HEK293 (cell line): ENCODE results near the gene TLX3.
A peak's percentile ranks its signal among the peaks of the same experiment; 100 is the strongest.

ENCODE experiments used
- CTCF ChIA-PET: fragments of 350-600 bp; formaldehyde crosslinking; extraction: SDS; loops from one replicate; lab custom pipeline; 2021; ENCODE audit warnings: antibody characterized with exemption; lab: Yijun Ruan, JAX
- POLR2A ChIA-PET: fragments of 300-600 bp; formaldehyde crosslinking; extraction: SDS; loops from one replicate; lab custom pipeline; 2020; ENCODE audit warnings: antibody characterized with exemption, inconsistent platforms; lab: Yijun Ruan, JAX
- H3K27ac ChIP-seq: fragments of 200-500 bp; sonication (Bioruptor generic); 2 replicates; pipeline ENCODE4 v1.5.1; 2014; ENCODE audit warnings: low read depth, low read length, control low read depth, inconsistent platforms; ENCODE audit errors: extremely low read depth
- H3K36me3 ChIP-seq, 2 experiments: fragments of 200-500 bp in 1 of 2; sonication (Bioruptor generic) in 1 of 2; 1 replicate in 1 of 2; 2 replicates in 1 of 2; pipeline ENCODE4 v1.5.1; 2014 to 2017; ENCODE audit warnings: inconsistent platforms in 2 of 2, low read length in 2 of 2; ENCODE audit not compliant: control insufficient read depth in 2 of 2, insufficient read depth in 1 of 2
- H3K4me1 ChIP-seq: fragments of 200-500 bp; sonication (Bioruptor generic); 2 replicates; pipeline ENCODE4 v1.5.1; 2014; ENCODE audit warnings: mild to moderate bottlenecking, low read length, inconsistent platforms; ENCODE audit not compliant: control insufficient read depth, insufficient read depth
- H3K4me3 ChIP-seq: 2 replicates; pipeline ENCODE4 v1.5.1; 2011; ENCODE audit warnings: low read depth, mild to moderate bottlenecking, control low read depth, low read length, moderate library complexity
- H3K9me3 ChIP-seq: fragments of 200-500 bp; sonication (Bioruptor generic); 2 replicates; pipeline ENCODE4 v1.5.1; 2014; ENCODE audit warnings: low read depth, low read length, inconsistent platforms; ENCODE audit not compliant: control insufficient read depth, insufficient read depth
- GLI4 ChIP-seq: fragments of 450-650 bp; formaldehyde crosslinking; IDR thresholded peaks from 2 replicates; pipeline ENCODE4 v1.5.1; 2016; ENCODE audit warnings: missing biosample characterization, missing genetic modification characterization
- GLIS2 ChIP-seq: fragments of 450-650 bp; formaldehyde crosslinking; IDR thresholded peaks from 2 replicates; pipeline ENCODE4 v1.5.1; 2016; ENCODE audit warnings: missing biosample characterization, missing genetic modification characterization
- OSR2 ChIP-seq: fragments of 450-650 bp; formaldehyde crosslinking; IDR thresholded peaks from 2 replicates; pipeline ENCODE4 v1.5.1; 2016; ENCODE audit warnings: missing biosample characterization, missing genetic modification characterization
- SCRT2 ChIP-seq: fragments of 450-650 bp; formaldehyde crosslinking; IDR thresholded peaks from 2 replicates; pipeline ENCODE4 v1.5.1; 2016; ENCODE audit warnings: missing biosample characterization, missing genetic modification characterization
- ZBTB10 ChIP-seq: fragments of 450-650 bp; formaldehyde crosslinking; IDR thresholded peaks from 2 replicates; pipeline ENCODE4 v1.5.1; 2016; ENCODE audit warnings: missing biosample characterization, missing genetic modification characterization
- ZNF138 ChIP-seq: fragments of 450-650 bp; formaldehyde crosslinking; IDR thresholded peaks from 2 replicates; pipeline ENCODE4 v1.5.1; 2016; ENCODE audit warnings: missing biosample characterization, missing genetic modification characterization, borderline replicate concordance
- ZNF146 ChIP-seq: fragments of 450-650 bp; formaldehyde crosslinking; IDR thresholded peaks from 2 replicates; pipeline ENCODE4 v1.5.1; 2016; ENCODE audit warnings: missing biosample characterization, missing genetic modification characterization
- ZNF2 ChIP-seq: fragments of 450-650 bp; formaldehyde crosslinking; IDR thresholded peaks from 2 replicates; pipeline ENCODE4 v1.5.1; 2016; ENCODE audit warnings: missing biosample characterization, missing genetic modification characterization
- ZNF239 ChIP-seq: fragments of 450-650 bp; formaldehyde crosslinking; IDR thresholded peaks from 2 replicates; pipeline ENCODE4 v1.5.1; 2016; ENCODE audit warnings: missing biosample characterization, missing genetic modification characterization
- ZNF394 ChIP-seq: fragments of 450-650 bp; formaldehyde crosslinking; IDR thresholded peaks from 2 replicates; pipeline ENCODE4 v1.5.1; 2016; ENCODE audit warnings: missing biosample characterization, missing genetic modification characterization, mild to moderate bottlenecking, moderate library complexity, borderline replicate concordance
- ZNF639 ChIP-seq: fragments of 450-650 bp; formaldehyde crosslinking; IDR thresholded peaks from 2 replicates; pipeline ENCODE4 v1.5.1; 2016; ENCODE audit warnings: missing biosample characterization, missing genetic modification characterization
- ZNF654 ChIP-seq: fragments of 450-650 bp; formaldehyde crosslinking; IDR thresholded peaks from 2 replicates; pipeline ENCODE4 v1.5.1; 2016; ENCODE audit warnings: low read depth, missing biosample characterization, missing genetic modification characterization
- ZNF660 ChIP-seq: fragments of 450-650 bp; IDR thresholded peaks from 2 replicates; pipeline ENCODE4 v1.5.1; 2018; ENCODE audit warnings: missing biosample characterization, mild to moderate bottlenecking, missing genetic modification characterization
- ZNF707 ChIP-seq: fragments of 450-650 bp; formaldehyde crosslinking; IDR thresholded peaks from 2 replicates; pipeline ENCODE4 v1.5.1; 2016; ENCODE audit warnings: missing biosample characterization, missing genetic modification characterization
- ZNF785 ChIP-seq: fragments of 450-650 bp; formaldehyde crosslinking; IDR thresholded peaks from 2 replicates; pipeline ENCODE4 v1.5.1; 2016; ENCODE audit warnings: missing biosample characterization, missing genetic modification characterization
- TF ChIP-seq, protein P1 (sequence below): fragments of 450-650 bp; formaldehyde crosslinking; IDR thresholded peaks from 2 replicates; pipeline ENCODE4 v1.5.1; 2016; ENCODE audit warnings: missing biosample characterization, missing genetic modification characterization, low read depth
- TF ChIP-seq, protein P2 (sequence below): fragments of 450-650 bp; formaldehyde crosslinking; optimal IDR thresholded peaks from 2 replicates; pipeline ENCODE3; 2016; ENCODE audit warnings: missing biosample characterization, mild to moderate bottlenecking, missing genetic modification characterization
- TF ChIP-seq, protein P3 (sequence below): fragments of 450-650 bp; formaldehyde crosslinking; IDR thresholded peaks from 2 replicates; pipeline ENCODE4 v1.5.1; 2017; ENCODE audit warnings: missing biosample characterization, mild to moderate bottlenecking, missing genetic modification characterization, moderate library complexity
- TF ChIP-seq, protein P4 (sequence below): fragments of 450-650 bp; formaldehyde crosslinking; IDR thresholded peaks from 2 replicates; pipeline ENCODE4 v1.5.1; 2016; ENCODE audit warnings: missing biosample characterization, missing genetic modification characterization
- TF ChIP-seq, protein P5 (sequence below): fragments of 450-650 bp; formaldehyde crosslinking; IDR thresholded peaks from 2 replicates; pipeline ENCODE4 v1.5.1; 2017; ENCODE audit warnings: missing biosample characterization, missing genetic modification characterization

Gene TLX3

GRCh38 chr5:171264843-171265242, 44.2 kb upstream of the TLX3 start:
- Histone ChIP-seq H3K4me3 (no peak overlapping the region), H3K27ac (no peak overlapping the region), H3K36me3 (no peaks in the 10 kb centered on the region), H3K4me1 (peaks cover 3% of the 10 kb centered on the region), H3K9me3 (no peaks in the 10 kb centered on the region)
- TF ChIP-seq ZNF2 (tag by site-specific recombination): no peak
- CTCF ChIA-PET: interaction anchor here (4.0 kb wide), 1 partner anchor 77 kb away, joined by 15 read pairs; no protein-coding TSS in a partner anchor
- POLR2A ChIA-PET: no interaction called here

DNA sequence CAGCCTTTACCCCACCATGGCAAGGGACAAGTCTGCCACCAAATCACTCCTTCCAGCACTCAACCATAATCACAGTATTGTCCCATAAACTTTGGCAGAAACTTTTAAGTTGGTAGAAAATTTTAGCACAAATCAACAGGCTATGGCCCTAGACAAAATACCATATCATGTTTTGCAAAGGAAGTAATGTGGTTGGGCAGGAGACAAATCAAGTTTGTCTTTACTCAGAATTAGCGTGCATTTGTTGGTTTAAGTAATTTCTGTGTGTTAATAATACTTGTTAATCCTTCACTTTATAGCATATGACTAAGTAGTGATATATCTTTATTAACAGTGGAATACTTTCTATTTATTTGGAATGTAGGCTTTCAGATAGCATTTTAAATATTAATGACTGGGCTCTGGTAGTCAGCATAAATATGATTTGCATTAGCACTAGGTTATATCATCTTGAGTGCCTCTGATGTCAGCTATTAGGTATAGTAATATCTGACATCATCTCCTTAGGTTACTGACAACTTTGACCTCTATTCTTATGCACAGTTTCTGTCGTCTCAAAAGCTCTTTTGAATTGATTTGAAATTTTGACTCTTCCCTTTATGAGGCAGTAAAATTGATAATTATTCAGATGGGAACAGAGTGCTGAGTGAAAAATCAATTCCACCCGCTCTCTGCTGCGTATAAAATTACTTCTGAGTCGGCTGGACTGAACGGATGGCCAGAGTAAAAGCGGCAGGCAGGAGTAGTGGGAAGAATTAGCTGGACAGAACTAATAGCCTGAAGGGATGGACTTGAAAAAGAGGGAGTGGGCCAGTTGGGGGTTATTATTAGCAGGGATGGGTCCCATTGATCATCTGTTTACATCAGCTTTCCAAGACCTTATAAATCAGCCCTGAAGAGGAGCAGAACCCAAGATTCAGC, 40.1 kb upstream of the TLX3 start:
- Histone ChIP-seq H3K9me3 (no peaks in the 10 kb centered on the region), H3K4me1 (peaks cover 3% of the 10 kb centered on the region), H3K4me3 (no peak overlapping the region), H3K36me3 (no peaks in the 10 kb centered on the region), H3K27ac (no peak overlapping the region)
- CTCF ChIA-PET: no interaction called here
- POLR2A ChIA-PET: no interaction called here
- TF ChIP-seq GLIS2 (tag by site-specific recombination) (no peak), GLI4 (tag by site-specific recombination) (no peak), ZNF654 (tag by site-specific recombination) (no peak), ZNF394 (peak; percentile 37; the same call in 1 of the 2 replicates), ZNF639 (tag by site-specific recombination) (no peak), ZNF239 (no peak), SCRT2 (peak; percentile 73), ZBTB10 (no peak), ZNF660 (tag by site-specific recombination) (no peak), OSR2 (peak; percentile 33; the same call in 1 of the 2 replicates), ZNF785 (tag by site-specific recombination) (no peak), ZNF707 (tag by site-specific recombination) (no peak), ZNF138 (tag by site-specific recombination) (no peak), ZNF146 (tag by site-specific recombination) (no peak)
- TF ChIP-seq, protein P1, sequence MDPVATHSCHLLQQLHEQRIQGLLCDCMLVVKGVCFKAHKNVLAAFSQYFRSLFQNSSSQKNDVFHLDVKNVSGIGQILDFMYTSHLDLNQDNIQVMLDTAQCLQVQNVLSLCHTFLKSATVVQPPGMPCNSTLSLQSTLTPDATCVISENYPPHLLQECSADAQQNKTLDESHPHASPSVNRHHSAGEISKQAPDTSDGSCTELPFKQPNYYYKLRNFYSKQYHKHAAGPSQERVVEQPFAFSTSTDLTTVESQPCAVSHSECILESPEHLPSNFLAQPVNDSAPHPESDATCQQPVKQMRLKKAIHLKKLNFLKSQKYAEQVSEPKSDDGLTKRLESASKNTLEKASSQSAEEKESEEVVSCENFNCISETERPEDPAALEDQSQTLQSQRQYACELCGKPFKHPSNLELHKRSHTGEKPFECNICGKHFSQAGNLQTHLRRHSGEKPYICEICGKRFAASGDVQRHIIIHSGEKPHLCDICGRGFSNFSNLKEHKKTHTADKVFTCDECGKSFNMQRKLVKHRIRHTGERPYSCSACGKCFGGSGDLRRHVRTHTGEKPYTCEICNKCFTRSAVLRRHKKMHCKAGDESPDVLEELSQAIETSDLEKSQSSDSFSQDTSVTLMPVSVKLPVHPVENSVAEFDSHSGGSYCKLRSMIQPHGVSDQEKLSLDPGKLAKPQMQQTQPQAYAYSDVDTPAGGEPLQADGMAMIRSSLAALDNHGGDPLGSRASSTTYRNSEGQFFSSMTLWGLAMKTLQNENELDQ: no peak
- TF ChIP-seq, protein P2, sequence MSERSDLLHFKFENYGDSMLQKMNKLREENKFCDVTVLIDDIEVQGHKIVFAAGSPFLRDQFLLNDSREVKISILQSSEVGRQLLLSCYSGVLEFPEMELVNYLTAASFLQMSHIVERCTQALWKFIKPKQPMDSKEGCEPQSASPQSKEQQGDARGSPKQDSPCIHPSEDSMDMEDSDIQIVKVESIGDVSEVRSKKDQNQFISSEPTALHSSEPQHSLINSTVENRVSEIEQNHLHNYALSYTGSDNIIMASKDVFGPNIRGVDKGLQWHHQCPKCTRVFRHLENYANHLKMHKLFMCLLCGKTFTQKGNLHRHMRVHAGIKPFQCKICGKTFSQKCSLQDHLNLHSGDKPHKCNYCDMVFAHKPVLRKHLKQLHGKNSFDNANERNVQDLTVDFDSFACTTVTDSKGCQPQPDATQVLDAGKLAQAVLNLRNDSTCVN (tag by site-specific recombination): no peak
- TF ChIP-seq, protein P3, sequence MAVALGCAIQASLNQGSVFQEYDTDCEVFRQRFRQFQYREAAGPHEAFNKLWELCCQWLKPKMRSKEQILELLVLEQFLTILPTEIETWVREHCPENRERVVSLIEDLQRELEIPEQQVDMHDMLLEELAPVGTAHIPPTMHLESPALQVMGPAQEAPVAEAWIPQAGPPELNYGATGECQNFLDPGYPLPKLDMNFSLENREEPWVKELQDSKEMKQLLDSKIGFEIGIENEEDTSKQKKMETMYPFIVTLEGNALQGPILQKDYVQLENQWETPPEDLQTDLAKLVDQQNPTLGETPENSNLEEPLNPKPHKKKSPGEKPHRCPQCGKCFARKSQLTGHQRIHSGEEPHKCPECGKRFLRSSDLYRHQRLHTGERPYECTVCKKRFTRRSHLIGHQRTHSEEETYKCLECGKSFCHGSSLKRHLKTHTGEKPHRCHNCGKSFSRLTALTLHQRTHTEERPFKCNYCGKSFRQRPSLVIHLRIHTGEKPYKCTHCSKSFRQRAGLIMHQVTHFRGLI (tag by site-specific recombination): no peak
- TF ChIP-seq, protein P4, sequence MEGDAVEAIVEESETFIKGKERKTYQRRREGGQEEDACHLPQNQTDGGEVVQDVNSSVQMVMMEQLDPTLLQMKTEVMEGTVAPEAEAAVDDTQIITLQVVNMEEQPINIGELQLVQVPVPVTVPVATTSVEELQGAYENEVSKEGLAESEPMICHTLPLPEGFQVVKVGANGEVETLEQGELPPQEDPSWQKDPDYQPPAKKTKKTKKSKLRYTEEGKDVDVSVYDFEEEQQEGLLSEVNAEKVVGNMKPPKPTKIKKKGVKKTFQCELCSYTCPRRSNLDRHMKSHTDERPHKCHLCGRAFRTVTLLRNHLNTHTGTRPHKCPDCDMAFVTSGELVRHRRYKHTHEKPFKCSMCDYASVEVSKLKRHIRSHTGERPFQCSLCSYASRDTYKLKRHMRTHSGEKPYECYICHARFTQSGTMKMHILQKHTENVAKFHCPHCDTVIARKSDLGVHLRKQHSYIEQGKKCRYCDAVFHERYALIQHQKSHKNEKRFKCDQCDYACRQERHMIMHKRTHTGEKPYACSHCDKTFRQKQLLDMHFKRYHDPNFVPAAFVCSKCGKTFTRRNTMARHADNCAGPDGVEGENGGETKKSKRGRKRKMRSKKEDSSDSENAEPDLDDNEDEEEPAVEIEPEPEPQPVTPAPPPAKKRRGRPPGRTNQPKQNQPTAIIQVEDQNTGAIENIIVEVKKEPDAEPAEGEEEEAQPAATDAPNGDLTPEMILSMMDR: no peak
- TF ChIP-seq, protein P5, sequence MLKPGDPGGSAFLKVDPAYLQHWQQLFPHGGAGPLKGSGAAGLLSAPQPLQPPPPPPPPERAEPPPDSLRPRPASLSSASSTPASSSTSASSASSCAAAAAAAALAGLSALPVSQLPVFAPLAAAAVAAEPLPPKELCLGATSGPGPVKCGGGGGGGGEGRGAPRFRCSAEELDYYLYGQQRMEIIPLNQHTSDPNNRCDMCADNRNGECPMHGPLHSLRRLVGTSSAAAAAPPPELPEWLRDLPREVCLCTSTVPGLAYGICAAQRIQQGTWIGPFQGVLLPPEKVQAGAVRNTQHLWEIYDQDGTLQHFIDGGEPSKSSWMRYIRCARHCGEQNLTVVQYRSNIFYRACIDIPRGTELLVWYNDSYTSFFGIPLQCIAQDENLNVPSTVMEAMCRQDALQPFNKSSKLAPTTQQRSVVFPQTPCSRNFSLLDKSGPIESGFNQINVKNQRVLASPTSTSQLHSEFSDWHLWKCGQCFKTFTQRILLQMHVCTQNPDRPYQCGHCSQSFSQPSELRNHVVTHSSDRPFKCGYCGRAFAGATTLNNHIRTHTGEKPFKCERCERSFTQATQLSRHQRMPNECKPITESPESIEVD (tag by site-specific recombination): peak; percentile 64
